IMR-90 (cell line): ENCODE results near the gene GPX4. TPM values are rescaled to one million over a fixed set of nuclear protein-coding genes. Genes with fewer than 3 reads are reported as not detected.

Experiments used
- ATAC-seq: fragments of 200-7000 bp; cut with Tn5 transposase; 2 replicates; pipeline ENCODE4 v1.9.1; 2020; ENCODE audit warnings: low read depth, mild to moderate bottlenecking, moderate library complexity
- BruUV-seq: library from RNA; stranded (reverse); fragments of 400-500 nt; replicated peaks from 2 replicates; lab custom pipeline; 2021; lab: Mats Ljungman, UMichigan
- CTCF ChIA-PET: fragments of 300-600 bp; formaldehyde crosslinking; extraction: SDS; loops from one replicate; lab custom pipeline; 2021; ENCODE audit warnings: antibody characterized with exemption; lab: Yijun Ruan, JAX
- POLR2A ChIA-PET: fragments of 300-600 bp; sonication (Branson Sonifier 250); formaldehyde crosslinking; loops from one replicate; lab custom pipeline; 2022; ENCODE audit warnings: antibody characterized with exemption; ENCODE audit not compliant: unreplicated experiment; lab: Charles Lee
- DNase-seq: peaks from one replicate; pipeline ENCODE4 v3.0.0; 2013
- H2AFZ ChIP-seq: replicated peaks from 2 replicates; pipeline ENCODE3; 2013; ENCODE audit warnings: low read length, mild to moderate bottlenecking; ENCODE audit not compliant: poor library complexity
- H2AK5ac ChIP-seq: 2 replicates; pipeline ENCODE4 v1.6.1; 2013; ENCODE audit warnings: low read depth, low read length, inconsistent platforms
- H2AK9ac ChIP-seq: replicated peaks from 2 replicates; pipeline ENCODE3; 2013; ENCODE audit warnings: mild to moderate bottlenecking, low read depth, low read length, moderate library complexity; ENCODE audit not compliant: poor library complexity
- H2BK120ac ChIP-seq: 2 replicates; pipeline ENCODE4 v1.6.1; 2013; ENCODE audit warnings: low read depth, low read length, inconsistent platforms
- H2BK15ac ChIP-seq: 3 replicates; pipeline ENCODE4 v1.6.1; 2013; ENCODE audit warnings: low read depth, low read length, inconsistent platforms
- H2BK20ac ChIP-seq: 2 replicates; pipeline ENCODE4 v1.6.1; 2013; ENCODE audit warnings: low read depth, mild to moderate bottlenecking, inconsistent platforms, low read length, moderate library complexity
- H2BK5ac ChIP-seq: 2 replicates; pipeline ENCODE4 v1.6.1; 2013; ENCODE audit warnings: mild to moderate bottlenecking, low read depth, low read length, inconsistent platforms; ENCODE audit not compliant: poor library complexity, severe bottlenecking
- H3K14ac ChIP-seq: replicated peaks from 2 replicates; pipeline ENCODE4 v1.6.1; 2013; ENCODE audit warnings: low read depth, low read length, inconsistent platforms
- H3K18ac ChIP-seq: 2 replicates; pipeline ENCODE4 v1.6.1; 2013; ENCODE audit warnings: low read depth, low read length, control low read depth
- H3K23ac ChIP-seq: 2 replicates; pipeline ENCODE4 v1.6.1; 2013; ENCODE audit warnings: low read depth, low read length, inconsistent platforms
- H3K27ac ChIP-seq: 2 replicates; pipeline ENCODE4 v1.5.1; 2013; ENCODE audit warnings: mild to moderate bottlenecking, control low read depth, low read length; ENCODE audit not compliant: insufficient read depth
- H3K27me3 ChIP-seq: 2 replicates; pipeline ENCODE4 v1.6.1; 2013; ENCODE audit warnings: low read length; ENCODE audit not compliant: control insufficient read depth, insufficient read depth
- H3K36me3 ChIP-seq: 2 replicates; pipeline ENCODE4 v1.6.1; 2013; ENCODE audit warnings: low read length, mixed read lengths; ENCODE audit not compliant: control insufficient read depth, insufficient read depth
- H3K4ac ChIP-seq: 2 replicates; pipeline ENCODE4 v1.6.1; 2013; ENCODE audit warnings: low read depth, low read length, inconsistent platforms
- H3K4me1 ChIP-seq: 2 replicates; pipeline ENCODE4 v1.6.1; 2013; ENCODE audit warnings: low read length, mixed read lengths; ENCODE audit not compliant: control insufficient read depth, insufficient read depth
- H3K4me2 ChIP-seq: 2 replicates; pipeline ENCODE4 v1.6.1; 2013; ENCODE audit warnings: low read depth, mild to moderate bottlenecking, control low read depth, low read length, moderate library complexity
- H3K4me3 ChIP-seq: 2 replicates; pipeline ENCODE4 v1.5.1; 2013; ENCODE audit warnings: low read depth, mild to moderate bottlenecking, control low read depth, low read length, moderate library complexity; ENCODE audit not compliant: insufficient read depth
- H3K56ac ChIP-seq: 2 replicates; pipeline ENCODE4 v1.6.1; 2013; ENCODE audit warnings: low read length, inconsistent platforms; ENCODE audit not compliant: insufficient read depth; ENCODE audit errors: extremely low read depth
- H3K79me1 ChIP-seq, 2 experiments: 2 replicates each; pipeline ENCODE4 v1.6.1; 2013; ENCODE audit warnings: low read length in 2 of 2, inconsistent platforms in 1 of 2, low read depth in 1 of 2
- H3K9ac ChIP-seq: 2 replicates; pipeline ENCODE4 v1.6.1; 2013; ENCODE audit warnings: low read depth, low read length, control low read depth
- H3K9me1 ChIP-seq: 2 replicates; pipeline ENCODE4 v1.6.1; 2013; ENCODE audit warnings: low read length, inconsistent platforms; ENCODE audit not compliant: insufficient read depth
- H3K9me3 ChIP-seq: 2 replicates; pipeline ENCODE4 v1.6.1; 2013; ENCODE audit warnings: low read length; ENCODE audit not compliant: control insufficient read depth, insufficient read depth
- H4K20me1 ChIP-seq: 2 replicates; pipeline ENCODE4 v1.6.1; 2013; ENCODE audit warnings: low read length, inconsistent platforms; ENCODE audit not compliant: insufficient read depth
- H4K5ac ChIP-seq: 2 replicates; pipeline ENCODE4 v1.6.1; 2013; ENCODE audit warnings: mild to moderate bottlenecking, low read depth, low read length, control low read depth
- H4K8ac ChIP-seq, 2 experiments: 2 replicates each; pipeline ENCODE4 v1.6.1; 2013; ENCODE audit warnings: low read depth in 2 of 2, low read length in 2 of 2, control low read depth in 1 of 2, inconsistent platforms in 1 of 2
- H4K91ac ChIP-seq: 2 replicates; pipeline ENCODE4 v1.6.1; 2013; ENCODE audit warnings: low read depth, low read length, inconsistent platforms; ENCODE audit not compliant: insufficient read depth
- NFE2L2 ChIP-seq: fragments of 150-350 bp; IDR thresholded peaks from 2 replicates; pipeline ENCODE4 v1.6.1; 2016; ENCODE audit warnings: low read depth, mild to moderate bottlenecking, low read length
- WGBS, 2 experiments: methylation state at CpG; one replicate each; pipeline versions ENCODE4 v1.1.5 to v1.1.7; 2013; ENCODE audit warnings: missing lambda C conversion rate in 2 of 2; ENCODE audit not compliant: insufficient read length in 1 of 2; ENCODE audit errors: extremely low coverage in 2 of 2; 5-methylcytosine and 5-hydroxymethylcytosine counted together
- dilution Hi-C: fragments of 300-500 bp; cut with HindIII; formaldehyde crosslinking; loops from one replicate; pipeline ENCODE4 v1.14.3; 2018; ENCODE audit warnings: low sequenced_read_pairs; ENCODE audit not compliant: unreplicated experiment
- in situ Hi-C: fragments of 300-500 bp; cut with MboI; formaldehyde crosslinking; loops from 3 replicates; pipeline ENCODE4 v1.14.3; 2019; ENCODE audit warnings: low sequenced_read_pairs, inconsistent platforms, mixed read lengths
- intact Hi-C: fragments of 100-400 bp; cut with micrococcal nuclease; formaldehyde crosslinking; loops from 2 replicates; pipeline ENCODE4 v1.10.0; 2022
- polyA plus RNA-seq, 3 experiments: library from polyadenylated mRNA; depleted of rRNA; stranded (reverse); fragments of >200 nt; gene quantifications; 2 replicates each; pipeline ENCODE4 v1.2.3, GENCODE V29; 2012; ENCODE audit warnings: low replicate concordance in 1 of 3
- total RNA-seq: library from RNA; depleted of rRNA; stranded (reverse); fragments of >200 nt; gene quantifications from 2 replicates; pipeline ENCODE4 v1.2.3, GENCODE V29; 2012
- TF ChIP-seq, protein P1 (sequence below): fragments of 150-350 bp; IDR thresholded peaks from 2 replicates; pipeline ENCODE4 v1.6.1; 2016; ENCODE audit warnings: low read depth, mild to moderate bottlenecking, low read length, moderate library complexity, borderline replicate concordance

GPX4 gene
- total and polyA plus RNA-seq, 2 of the 4 experiments (the other 2 are of a cell fraction): 357 to 1,083 TPM

- no peak for DNase-seq
- Histone ChIP-seq H4K91ac (no peak overlapping the region), H3K9ac (no peak overlapping the region), H3K79me1 (no peaks in the 10 kb centered on the region), H3K4me1 (peaks cover 3% of the 10 kb centered on the region; the same call in 1 of the 2 replicates), H3K27me3 (peaks cover 31% of the 10 kb centered on the region), H2BK120ac (no peak overlapping the region), H3K4me3 (no peak overlapping the region), H4K5ac (no peak overlapping the region), H4K8ac (no peak overlapping the region), H2AK9ac (peak overlapping the region; percentile 85), H3K9me1 (no peaks in the 10 kb centered on the region), H3K4me2 (no peak overlapping the region), H2AFZ (peak overlapping the region; percentile 79), H2BK5ac (no peak overlapping the region), H3K14ac (no peak overlapping the region), H2BK15ac (no peak overlapping the region), H3K36me3 (no peaks in the 10 kb centered on the region), H3K27ac (no peak overlapping the region), H3K9me3 (no peaks in the 10 kb centered on the region; the same call in 1 of the 2 replicates), H4K20me1 (0 out of 2 replicates have a peak, but pooled peaks cover 6% of the 10 kb centered on the region), H3K18ac (no peak overlapping the region), H3K56ac (no peak overlapping the region), H3K23ac (no peak overlapping the region), H2AK5ac (no peak overlapping the region), H2BK20ac (no peak overlapping the region), H3K4ac (no peak overlapping the region)
- no peak for ATAC-seq
- ChIA-PET CTCF (interaction anchor here (0.8 to 1.6 kb wide), 2 partner anchors 11 to 48 kb away, joined by 3 read pairs; no protein-coding TSS in a partner anchor), POLR2A (no interaction called here)
- in situ Hi-C loops: no loop called here
- dilution Hi-C loops: no loop called here
- intact Hi-C loops: no loop called here
- TF ChIP-seq, protein P1, sequence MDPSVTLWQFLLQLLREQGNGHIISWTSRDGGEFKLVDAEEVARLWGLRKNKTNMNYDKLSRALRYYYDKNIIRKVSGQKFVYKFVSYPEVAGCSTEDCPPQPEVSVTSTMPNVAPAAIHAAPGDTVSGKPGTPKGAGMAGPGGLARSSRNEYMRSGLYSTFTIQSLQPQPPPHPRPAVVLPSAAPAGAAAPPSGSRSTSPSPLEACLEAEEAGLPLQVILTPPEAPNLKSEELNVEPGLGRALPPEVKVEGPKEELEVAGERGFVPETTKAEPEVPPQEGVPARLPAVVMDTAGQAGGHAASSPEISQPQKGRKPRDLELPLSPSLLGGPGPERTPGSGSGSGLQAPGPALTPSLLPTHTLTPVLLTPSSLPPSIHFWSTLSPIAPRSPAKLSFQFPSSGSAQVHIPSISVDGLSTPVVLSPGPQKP: no peak
- no peak for TF ChIP-seq NFE2L2
- no TSS peak for BruUV-seq
- WGBS, 2 experiments: 72% methylated on average over 8 of the region's 17 CpGs; no CpG with 5 or more reads in 1 of the 2 experiments
Measured at GRCh38 chr19:1065606-1066109, 38.1 kb upstream of the GPX4 start.
